ENCODE results near the gene DUOX1. TPM values are rescaled to one million over a fixed set of nuclear protein-coding genes. Genes with fewer than 3 reads are reported as not detected.
A peak's percentile ranks its signal among the peaks of the same experiment; 100 is the strongest.

The DUOX1 gene
- total and polyA plus RNA-seq, 2 donors (not counting 1 experiment from before 2014, with no cell fraction given) = 0.27 TPM; not detected in 1

DNA sequence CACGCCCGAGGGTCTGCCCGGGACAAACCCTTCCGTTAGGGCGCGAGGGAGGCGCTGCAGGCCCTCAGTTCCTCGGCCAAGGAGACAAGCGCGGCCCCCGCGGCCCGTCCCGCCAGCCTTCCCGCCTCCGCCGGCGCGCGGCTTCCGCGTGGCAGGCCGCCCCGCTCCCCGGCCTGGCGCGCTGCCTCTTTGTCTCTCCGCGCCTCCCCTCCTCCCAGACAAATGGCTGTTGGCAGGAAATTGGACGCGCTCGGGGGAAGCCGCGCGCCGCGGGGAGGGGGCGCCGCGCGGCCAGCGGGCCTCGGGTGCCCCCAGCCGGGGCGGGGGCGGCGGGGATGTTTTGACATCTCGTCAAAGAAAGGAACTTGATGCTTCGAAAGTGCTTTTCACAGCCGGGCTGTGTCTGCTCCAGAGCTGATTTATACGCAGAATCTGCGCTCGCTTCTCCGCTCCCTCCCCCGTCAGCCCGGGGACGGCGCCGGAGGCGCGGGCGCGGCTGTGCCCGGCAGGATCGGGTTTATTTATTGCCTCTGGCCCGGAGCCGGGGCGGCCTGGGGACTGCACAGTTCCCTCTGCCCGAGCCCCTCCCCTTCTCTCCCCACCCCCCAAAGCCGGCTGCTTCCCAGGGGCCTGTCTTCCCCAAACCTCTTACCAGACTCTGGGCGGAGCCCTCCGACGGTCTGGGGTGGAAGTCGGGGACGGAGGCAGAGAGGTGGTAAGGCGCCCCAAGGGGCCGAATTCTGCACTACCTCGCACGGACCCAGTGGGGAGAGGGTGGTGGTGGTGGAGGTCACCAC lies 37.2 kb downstream of the DUOX1 start:
- Histone ChIP-seq H3K9ac (ENCODE audit: low read length) (peak overlapping the region; percentile 92), H3K27ac (ENCODE audit: low read length in 2 of 2) (peak overlapping the region; percentile 89 to 96), H3K36me3 (replicated peaks in 1 of 2; ENCODE audit: control extremely low read depth in 1 of 2, control insufficient read depth in 1 of 2, extremely low read depth in 1 of 2, insufficient read depth in 2 of 2, low read length in 1 of 2) (no peaks in the 10 kb centered on the region), H2AFZ (ENCODE audit: insufficient read depth, low read depth, low read length, poor library complexity, severe bottlenecking) (peak overlapping the region; percentile 88), H3K4me2 (replicated peaks; ENCODE audit: low read depth, low read length, poor library complexity, severe bottlenecking) (peak overlapping the region; percentile 98), H3K9me3 (ENCODE audit: control extremely low read depth in 1 of 3, control insufficient read depth in 2 of 3, insufficient read depth in 1 of 3, low read length in 2 of 3) (no peaks in the 10 kb centered on the region), H3K79me2 (ENCODE audit: control insufficient read depth, insufficient read depth, low read length) (peaks cover 37% of the 10 kb centered on the region), H3K4me1 (ENCODE audit: control insufficient read depth in 2 of 2, insufficient read depth in 2 of 2, low read length in 2 of 2) (peaks cover 12 to 46% of the 10 kb centered on the region in 2 donors), H4K20me1 (ENCODE audit: control insufficient read depth, insufficient read depth, low read length, poor library complexity, severe bottlenecking) (peaks cover 13% of the 10 kb centered on the region), H3K4me3 (ENCODE audit: control extremely low read depth in 1 of 5, extremely low read depth in 1 of 5, insufficient read depth in 1 of 5, low read depth in 2 of 5, low read length in 4 of 5) (peak overlapping the region; percentile 45 to 84 (median 81)), H3K27me3 (replicated peaks in 1 of 4; ENCODE audit: control extremely low read depth in 1 of 4, control insufficient read depth in 3 of 4, insufficient read depth in 4 of 4, low read length in 3 of 4) (no peaks in the 10 kb centered on the region)
- intact Hi-C loops (cut with micrococcal nuclease) = loop anchor here (1.0 to 2.0 kb wide), 8 partner anchors 20 to 291 kb away; partner anchors contain the start of genes GATM and SHF
- peak overlapping the region; percentile 92 for H3K27ac Mint-ChIP-seq
- under 1% methylated on average over 71 of the region's 79 CpGs for WGBS (ENCODE audit: insufficient coverage)
- no peaks in the 10 kb centered on the region for H3K9me3 Mint-ChIP-seq (ENCODE audit: insufficient read depth)
- peaks cover 31% of the 10 kb centered on the region for H3K4me1 Mint-ChIP-seq
- peak; percentile 89 for DNase-seq
- ChIA-PET POLR2A (interaction anchor here (0.6 to 2.9 kb wide), 4 partner anchors 14 to 112 kb away, joined by 4 to 28 read pairs (median 8); partner anchors contain the start of gene SHF), CTCF (interaction anchor here (0.9 to 8.5 kb wide), 15 partner anchors 10 to 290 kb away, joined by 3 to 128 read pairs (median 6); partner anchors contain the start of gene SHF)
- no peak for TF ChIP-seq EZH2 (IDR thresholded peaks at IDR 0.05; ENCODE audit: borderline replicate concordance, insufficient read depth, low read depth, low read length, poor library complexity, severe bottlenecking)
- peak; percentile 75 for TF ChIP-seq CTCF (IDR thresholded peaks at IDR 0.05)
- peak; percentile 94 for ATAC-seq (ENCODE audit: low read depth)
- peak overlapping the region; percentile 80 for H3K4me3 Mint-ChIP-seq
- no peaks in the 10 kb centered on the region for H3K27me3 Mint-ChIP-seq
